Fibroblast of the conjunctiva (primary cell): ENCODE results near the gene MTHFR.

ENCODE experiments used
- DNase-seq: peaks from one replicate; pipeline ENCODE4 v3.0.0-alpha.2; 2010; ENCODE audit warnings: low read depth

Gene MTHFR

DNA sequence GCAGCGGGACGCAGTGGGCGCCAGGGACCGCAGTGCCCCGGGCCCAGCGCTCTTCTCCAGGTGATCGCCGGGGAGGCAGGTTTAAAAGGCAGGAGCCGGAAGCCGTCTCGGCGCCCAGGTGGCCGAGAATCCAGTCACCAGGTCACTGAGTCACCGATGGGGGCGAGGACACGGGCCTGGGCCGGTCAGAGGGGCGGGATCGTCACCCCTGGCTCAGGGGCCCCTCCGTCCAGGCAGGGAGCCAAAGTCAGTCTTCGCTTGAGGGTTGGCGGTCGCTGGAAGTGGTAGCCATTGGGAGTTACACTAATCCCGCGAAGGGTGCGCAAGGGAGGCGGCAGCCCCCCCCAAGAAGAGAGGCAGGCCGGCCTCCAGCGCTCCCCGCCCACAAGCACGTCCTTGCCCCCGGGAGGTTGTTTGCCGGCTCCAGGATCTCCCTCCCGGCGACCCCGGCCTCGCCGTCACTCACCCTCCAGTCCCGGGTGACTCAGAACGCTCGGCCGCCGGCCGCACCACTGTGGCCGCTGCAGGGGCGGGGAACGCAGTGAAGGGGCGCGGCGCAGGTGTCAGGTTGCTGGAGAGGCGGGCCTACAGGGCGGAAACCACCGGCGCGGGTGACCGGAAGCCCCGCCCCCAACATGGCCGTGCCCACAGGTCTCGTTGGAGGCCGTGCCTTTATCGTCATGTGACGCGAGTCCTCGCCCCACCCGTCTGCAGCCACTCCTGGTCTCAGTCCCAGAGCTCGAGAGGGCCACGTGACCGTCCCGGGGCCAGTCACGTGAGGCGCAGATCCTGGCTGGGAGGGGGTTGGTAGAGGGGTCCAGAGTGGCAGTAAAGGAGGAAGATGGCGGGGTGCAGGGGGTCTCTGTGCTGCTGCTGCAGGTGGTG lies at the start of gene MTHFR, which contains the start of gene CLCN6:
TSS of gene MTHFR (minus strand) at position 543 of the 885 bp plus-strand sequence. CDS start 2,848 bp downstream, outside the sequence.
TSS of gene CLCN6 (plus strand) at position 770 of the 885 bp plus-strand sequence. CDS start at position 842, 72 bp downstream.
- DNase-seq: peak; percentile 99

DNA sequence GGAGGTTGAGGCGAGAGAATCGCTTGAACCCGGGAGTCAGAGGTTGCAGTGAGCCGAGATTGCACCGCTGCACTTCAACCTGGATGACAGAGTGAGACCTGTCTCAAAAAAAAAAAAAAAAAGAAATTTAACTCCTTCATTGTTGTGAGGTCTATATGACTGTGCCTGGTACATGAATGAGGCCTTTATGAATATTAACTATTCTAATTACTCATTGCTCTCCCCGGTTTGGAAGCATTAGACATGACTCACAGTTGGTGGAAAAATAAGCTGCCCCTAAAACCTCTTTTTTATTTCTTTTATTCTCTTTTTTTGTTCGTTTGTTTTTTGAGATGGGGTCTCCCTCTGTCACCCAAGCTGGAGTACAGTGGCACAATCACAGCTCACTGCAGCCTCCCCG lies 49.7 kb upstream of the MTHFR start:
- DNase-seq: no peak

DNA sequence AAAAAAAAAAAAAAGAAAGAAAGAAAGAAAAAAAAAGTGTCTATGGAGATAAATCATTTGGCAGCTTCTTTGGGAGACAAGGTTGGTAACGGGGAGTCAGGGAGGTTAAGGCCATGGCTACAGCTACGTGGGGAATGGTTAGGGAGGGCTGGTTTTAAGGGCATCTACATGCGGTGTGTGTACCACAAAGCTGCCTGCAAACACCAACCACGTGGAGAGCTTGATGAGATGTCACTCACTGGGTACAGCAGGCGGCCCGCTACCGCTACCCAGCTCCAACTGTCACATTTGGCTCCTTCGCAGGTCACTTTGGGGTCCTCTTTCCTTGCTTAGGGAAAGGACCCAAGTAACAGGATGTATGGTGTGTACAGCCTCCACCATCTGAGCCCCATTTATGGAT lies 48.8 kb upstream of the MTHFR start:
- DNase-seq: no peak

DNA sequence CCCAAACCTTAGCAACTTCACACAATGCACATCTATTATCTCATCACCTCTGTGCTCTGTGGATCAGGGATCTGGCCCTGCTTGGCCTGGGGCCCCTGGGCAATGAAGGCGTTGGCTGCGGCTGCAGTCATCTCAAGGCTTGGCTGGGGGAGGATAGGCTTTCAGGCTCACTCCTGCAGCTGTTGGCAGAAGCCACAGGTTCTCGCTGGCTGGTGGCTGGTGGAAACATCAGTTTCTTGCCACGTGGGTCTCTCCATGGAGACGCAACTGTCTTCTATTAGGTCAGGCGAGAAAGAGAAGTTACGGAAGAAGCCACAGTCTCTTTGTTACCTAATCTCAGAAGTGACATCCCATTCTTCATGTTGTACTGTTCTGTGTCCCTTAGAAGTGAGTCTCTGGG lies 45.4 kb upstream of the MTHFR start:
- no peak for DNase-seq

DNA sequence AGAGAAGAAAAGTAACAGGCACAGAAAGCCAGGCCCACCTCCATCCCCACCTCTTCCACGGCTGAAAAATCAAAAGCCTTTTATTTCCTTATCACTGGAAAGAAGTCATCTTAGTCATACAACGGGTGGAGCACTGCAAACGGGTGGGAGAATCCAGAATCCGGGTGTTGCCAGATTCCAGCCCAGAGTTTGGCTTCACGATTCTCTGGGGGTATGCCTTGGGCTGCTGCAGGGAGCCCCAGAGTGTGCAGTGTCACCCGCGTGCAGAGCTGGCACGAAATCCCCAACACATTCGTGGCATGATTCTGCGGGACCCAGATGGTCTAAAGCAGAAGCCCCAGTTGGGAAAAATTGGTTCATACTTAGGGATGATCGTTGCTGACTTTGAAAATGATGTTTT lies 44.4 kb upstream of the MTHFR start:
- no peak for DNase-seq

DNA sequence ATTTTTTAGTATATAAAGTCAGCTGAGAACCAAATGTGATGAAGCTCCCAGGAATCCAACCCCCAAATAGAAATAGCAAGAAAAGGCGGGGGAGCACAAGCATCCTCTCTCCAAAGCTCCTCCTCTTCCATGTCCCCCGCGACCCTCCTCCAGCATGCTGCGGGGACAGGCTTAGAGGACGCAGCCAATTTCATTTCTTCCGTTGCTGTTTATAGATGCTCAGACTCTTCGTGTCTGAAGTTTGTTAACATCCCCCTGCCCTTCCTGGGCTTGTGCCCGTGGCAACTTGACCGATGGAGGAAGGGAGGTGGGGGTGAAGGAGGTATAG lies 42.6 kb upstream of the MTHFR start:
- no peak for DNase-seq

DNA sequence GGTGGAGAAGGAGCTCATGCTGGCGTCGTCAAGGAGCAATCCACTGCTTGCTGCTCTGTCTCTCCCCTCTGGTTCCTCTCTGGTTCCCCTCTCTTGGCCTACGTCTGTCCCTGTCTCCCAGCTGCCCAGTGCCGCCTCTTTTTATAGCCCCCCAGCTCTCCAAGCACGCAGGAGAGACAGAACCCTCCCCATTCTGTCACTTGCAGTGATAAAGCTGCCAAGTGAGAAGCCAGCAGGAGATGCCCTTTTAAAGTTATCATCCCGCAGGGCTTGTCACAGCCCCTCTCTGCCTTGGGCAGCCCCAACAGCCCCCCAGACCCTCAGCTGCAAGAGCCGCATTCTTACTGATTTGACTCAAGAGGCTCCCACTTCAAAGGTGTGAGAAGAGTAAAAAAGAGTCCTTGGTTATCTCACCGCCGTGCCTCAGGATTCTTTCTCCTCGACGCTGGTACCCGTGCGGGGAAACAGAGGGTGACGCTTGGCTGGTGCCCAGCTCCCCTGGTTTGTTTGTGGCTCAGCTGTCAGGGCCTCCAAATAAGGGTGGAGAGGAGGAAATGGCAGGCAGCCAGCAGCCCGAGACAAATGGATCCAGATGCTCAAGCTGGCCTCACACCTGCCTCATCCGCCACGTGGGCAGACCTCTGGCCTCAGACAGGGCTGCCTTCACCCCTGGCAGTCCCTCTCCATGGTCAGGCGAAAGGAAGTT lies 42.1 kb upstream of the MTHFR start, which contains the start of gene NPPA:
TSS of gene NPPA (minus strand) at position 117 of the 706 bp plus-strand sequence. CDS start at position 18, 99 bp downstream.
- no peak for DNase-seq

DNA sequence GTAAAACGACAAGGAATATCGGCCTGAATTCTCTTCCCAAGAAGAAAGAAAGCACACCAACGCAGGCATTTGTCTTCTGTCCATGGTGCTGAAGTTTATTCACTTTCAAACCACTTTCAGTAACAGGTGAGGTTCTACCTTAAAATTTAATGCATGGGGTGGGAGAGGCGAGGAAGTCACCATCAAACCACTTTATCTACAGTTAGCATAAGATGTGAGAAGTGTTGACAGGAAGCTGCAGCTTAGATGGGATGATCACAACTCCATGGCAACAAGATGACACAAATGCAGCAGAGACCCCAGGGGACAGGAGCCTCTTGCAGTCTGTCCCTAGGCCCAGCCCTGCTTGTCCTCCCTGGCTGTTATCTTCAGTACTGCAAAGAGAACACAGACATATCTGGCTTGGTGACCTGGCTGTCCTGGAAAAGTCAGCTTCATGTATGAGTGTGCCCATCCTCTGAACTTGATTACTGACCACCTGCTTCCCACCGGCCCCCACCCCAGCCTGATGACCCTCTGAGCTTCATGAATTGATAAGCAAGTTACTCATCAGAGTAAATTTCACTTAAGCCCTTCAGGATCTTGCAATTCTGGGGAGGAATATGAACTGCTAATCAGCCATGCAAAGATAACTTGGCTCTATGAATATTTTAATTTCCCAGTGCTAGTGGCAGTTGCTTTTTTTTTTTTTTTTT lies 40.0 kb upstream of the MTHFR start:
- no peak for DNase-seq

DNA sequence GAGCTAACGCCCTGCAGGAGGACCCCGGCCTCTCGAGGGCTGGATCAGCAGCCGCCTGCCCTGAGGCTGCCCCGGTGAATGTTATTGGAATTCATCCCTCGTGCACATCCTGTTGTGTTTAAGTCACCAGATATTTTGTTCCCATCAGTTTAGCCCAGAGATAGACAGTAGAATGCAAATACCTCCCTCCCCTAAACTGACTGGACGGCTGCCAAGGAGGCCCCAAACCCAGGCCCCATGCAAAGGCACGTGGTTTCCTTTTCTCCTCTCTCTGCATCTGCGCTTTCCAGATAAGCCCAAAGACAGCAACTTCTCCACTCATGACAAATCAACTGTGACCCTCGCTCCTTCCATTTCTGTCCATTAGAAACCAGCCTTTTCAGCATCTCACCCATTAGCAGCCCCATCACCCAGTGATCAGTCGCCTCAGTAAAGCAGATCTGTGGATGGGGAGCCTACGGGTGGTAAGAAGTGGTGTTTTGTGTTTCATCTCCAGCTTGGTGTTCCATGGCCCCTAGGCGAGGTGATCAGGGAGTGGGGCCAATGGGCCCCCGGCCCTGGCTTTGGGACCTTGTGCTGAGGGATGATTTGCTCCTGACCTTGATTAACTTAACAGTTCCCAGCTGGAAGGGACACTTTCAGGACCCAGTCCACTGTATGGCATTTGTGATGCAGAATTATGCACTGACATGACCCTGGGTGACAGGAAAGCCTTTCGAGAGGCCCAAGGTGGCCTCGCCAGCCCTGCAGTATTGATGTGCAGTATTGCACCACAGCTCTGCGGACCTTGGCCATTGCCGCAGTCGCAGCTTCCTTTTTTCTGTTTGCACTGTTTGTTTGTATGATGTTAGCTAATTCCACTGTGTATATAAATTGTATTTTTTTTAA lies 36.6 kb upstream of the MTHFR start:
- no peak for DNase-seq

DNA sequence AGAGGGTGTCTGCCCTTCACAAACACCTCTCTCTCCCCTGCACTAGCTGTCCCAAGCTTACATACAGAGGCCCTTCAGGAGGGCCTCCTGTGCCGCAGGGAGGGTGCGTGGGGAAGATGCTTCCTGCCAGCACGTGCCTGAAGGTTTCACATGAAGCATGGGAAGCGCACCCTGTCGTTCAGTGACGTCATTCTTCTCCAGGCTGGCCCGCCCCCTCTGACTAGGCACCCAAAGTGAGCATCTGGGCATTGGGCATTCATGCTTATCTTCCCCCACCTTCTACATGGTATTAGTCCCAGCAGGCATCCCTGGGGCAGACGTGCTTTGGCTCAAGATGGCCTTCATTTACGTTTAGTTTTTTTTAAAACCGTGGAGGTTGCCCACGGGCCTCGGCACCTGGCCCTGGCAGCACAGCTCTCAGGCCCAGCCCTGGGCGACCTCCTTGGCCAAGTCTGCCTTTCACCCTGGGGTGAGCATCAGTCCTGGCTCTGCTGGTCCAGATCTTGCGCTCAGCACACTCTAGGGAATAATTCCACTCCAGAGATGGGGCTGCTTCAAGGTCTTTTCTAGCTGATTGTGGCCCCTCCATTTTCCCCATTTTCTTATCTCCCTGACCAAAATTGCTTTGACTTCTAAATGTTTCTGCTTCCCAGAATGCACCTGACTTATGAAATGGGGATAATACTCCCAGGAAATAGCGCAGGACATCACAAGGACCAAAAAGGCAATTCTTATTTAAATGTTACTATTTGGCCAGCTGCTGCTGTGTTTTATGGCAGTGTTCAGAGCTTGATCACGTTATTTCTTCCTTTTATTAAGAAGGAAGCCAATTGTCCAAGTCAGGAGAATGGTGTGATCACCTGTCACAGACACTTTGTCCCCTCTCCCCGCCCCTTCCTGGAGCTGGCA lies 35.7 kb upstream of the MTHFR start:
- no peak for DNase-seq

DNA sequence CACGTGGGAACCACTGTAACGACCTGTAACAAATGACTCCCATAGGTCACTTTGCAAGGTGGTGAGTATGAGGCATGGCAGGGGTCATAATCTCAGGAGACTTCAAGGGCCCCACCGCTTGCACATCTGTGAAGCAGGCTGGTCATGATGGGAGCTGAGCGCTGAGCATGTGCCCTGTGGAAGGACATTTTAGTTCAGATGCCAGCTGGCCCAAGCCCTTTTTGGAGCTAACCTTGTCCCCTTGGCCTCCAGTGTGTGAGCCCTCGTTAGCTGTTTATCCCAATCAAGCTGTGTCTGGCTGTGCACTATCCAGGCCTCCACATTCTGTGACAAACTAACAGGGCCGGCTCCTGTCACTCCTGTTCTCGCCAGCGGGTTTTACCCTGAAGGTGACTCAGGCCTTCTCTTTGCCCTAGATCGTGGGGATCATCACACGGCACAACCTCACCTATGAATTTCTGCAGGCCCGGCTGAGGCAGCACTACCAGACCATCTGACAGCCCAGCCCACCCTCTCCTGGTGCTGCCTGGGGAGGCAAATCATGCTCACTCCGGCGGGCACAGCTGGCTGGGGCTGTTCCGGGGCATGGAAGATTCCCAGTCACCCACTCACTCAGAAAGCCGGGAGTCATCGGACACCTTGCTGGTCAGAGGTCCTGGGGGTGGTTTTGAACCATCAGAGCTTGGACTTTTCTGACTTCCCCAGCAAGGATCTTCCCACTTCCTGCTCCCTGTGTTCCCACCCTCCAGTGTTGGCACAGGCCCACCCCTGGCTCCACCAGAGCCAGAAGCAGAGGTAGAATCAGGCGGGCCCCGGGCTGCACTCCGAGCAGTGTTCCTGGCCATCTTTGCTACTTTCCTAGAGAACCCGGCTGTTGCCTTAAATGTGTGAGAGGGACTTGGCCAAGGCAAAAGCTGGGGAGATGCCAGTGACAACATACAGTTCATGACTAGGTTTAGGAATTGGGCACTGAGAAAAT lies 34.3 kb upstream of the MTHFR start:
- no peak for DNase-seq

DNA sequence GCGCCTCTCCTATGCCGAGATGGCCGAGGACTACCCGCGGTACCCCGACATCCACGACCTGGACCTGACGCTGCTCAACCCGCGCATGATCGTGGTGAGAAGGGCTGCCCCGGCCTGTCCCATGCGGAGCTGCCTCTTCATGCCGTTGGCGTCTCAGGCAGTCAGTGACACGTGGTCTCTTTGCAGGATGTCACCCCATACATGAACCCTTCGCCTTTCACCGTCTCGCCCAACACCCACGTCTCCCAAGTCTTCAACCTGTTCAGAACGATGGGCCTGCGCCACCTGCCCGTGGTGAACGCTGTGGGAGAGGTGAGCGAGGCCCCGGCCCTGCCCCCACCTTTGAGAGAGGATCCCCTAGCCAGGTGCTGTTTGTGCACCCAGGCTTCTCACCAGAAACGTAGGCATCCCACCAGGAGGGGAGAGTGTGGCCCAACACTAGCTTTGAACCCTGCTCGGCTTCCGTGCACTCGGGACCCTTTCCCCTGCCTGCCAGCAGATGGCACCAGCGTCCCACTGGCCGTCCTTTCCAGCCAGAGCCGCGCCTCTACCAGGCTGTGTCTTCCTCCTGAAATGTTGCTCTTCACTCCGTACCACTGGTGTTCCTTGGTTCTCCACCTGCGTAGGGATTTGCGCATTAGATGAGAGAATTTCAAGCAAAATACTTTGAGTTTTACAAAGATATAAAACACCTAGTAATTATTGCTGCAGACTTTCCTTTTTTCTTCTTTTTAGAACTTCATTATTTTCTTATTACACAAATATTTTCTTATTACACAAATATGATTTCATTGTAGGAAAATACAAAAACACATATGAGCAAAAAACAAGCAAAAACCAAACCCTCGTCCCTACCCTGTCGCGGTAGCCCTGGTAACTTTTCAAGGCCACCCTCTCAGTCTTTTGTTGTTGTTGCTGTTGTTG lies 32.8 kb upstream of the MTHFR start:
- peak; percentile 28 for DNase-seq

DNA sequence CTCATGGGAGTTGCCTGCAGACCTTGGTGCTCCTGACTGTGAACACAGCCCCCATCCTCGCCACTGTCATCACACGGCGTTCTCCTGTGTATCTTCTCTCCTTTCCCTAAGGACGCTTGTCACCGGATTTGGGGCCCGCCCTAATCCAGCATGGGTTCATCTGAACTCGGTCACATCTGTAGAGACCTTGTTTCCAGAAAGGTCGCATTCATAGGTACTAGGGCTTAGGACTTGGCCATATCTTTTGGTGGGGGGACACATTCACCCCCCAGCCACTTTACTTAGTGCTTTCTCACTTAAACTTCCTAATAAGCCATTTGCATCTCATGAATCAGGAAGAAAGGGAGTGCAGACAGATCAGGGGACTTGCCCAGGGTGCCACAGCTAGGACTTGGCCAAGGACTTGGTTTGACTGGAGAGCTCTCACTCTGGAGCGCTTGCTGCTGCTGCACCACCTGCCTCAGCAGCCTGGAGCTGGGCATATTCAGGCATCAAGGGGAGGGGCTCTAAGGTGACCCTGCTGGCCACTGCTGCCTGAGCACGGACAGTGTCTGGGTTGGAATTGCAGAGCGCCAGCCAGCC lies 32.1 kb upstream of the MTHFR start:
- no peak for DNase-seq

DNA sequence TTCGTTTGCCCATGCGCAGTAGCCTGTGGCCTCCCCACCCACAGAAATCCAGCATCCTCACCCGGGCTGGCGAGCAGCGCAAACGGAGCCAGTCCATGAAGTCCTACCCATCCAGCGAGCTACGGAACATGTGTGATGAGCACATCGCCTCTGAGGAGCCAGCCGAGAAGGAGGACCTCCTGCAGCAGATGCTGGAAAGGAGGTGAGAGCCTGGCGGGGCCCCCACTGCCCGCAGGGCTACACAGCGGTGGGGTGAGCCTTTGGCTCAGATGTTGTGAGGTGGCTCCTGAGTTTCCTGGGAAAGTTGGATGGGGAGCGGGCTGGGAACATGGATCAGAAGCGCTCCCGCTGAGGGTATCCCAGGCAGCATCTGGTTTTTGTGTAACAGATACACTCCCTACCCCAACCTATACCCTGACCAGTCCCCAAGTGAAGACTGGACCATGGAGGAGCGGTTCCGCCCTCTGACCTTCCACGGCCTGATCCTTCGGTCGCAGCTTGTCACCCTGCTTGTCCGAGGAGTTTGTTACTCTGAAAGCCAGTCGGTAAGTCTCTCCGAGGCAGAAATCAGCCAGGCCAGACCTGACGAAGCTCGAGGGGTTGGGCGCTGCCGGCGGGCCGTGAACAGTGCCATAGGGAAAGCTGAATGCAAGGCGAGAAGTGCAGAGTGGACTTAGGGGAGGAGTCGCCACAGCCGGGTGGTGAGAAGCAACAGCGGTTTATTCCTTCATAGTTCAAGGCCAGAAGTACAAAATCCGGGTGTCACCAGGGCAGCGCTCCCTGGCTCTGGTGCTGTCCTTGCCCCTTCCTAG lies 31.4 kb upstream of the MTHFR start:
- no peak for DNase-seq

DNA sequence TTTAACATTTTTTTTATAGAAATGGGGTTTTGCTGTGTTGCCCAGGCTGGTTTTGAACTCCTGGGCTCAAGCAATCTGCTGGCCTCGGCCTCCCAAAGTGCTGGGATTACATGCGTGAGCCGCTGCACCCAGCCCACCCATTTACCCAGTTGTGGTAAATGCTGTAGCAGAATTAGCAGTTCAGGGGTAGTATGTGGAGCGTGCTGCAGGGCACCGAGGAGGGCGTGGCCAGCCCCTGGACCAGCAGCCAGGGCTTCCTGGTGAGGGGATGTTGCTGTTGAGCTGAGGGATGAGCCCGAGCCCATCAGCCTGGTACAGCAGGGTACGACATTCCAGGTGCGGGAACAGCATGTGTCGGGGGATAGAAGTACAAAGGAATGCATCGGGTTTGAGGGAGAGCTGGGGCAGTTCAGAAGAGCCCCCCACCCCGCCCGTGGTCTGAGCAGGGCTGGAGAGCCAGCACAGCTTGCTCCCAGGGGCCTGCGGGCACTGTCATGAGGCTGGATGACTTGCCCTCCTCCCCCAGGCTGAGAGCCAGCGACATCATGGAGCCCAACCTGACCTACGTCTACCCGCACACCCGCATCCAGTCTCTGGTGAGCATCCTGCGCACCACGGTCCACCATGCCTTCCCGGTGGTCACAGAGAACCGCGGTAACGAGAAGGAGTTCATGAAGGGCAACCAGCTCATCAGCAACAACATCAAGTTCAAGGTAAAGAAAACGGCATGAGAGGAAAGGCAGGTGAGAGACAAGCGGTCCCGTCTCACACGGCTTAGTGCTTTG lies 29.9 kb upstream of the MTHFR start:
- DNase-seq: no peak

DNA sequence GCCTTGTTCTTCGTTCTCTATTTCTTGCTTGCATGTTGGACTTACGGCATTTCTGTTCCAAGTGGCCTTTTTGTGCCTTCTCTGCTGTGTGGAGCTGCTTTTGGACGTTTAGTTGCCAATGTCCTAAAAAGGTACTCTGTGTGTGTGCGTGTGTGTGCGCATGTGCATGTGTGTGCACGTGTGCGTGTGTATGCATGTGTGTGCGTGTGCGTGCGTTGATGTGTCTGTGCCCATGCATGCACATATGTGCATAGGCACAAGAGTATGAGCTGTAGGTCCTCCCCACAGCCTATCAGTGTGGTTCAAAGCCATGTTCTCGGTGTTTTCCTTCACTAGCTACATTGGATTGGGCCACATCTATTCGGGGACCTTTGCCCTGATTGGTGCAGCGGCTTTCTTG lies 28.1 kb upstream of the MTHFR start:
- no peak for DNase-seq
